Suppressor macrophage (primary cell): ENCODE measurements around the gene CDH13.

ENCODE experiments used
- DNase-seq, 4 experiments: peaks; one replicate each; pipeline ENCODE4 v3.0.0-alpha.2; 2020 to 2022

Gene CDH13

GRCh38 chr16:83374979-83375378 is 748.2 kb downstream of the CDH13 start:
- no peak for DNase-seq

DNA sequence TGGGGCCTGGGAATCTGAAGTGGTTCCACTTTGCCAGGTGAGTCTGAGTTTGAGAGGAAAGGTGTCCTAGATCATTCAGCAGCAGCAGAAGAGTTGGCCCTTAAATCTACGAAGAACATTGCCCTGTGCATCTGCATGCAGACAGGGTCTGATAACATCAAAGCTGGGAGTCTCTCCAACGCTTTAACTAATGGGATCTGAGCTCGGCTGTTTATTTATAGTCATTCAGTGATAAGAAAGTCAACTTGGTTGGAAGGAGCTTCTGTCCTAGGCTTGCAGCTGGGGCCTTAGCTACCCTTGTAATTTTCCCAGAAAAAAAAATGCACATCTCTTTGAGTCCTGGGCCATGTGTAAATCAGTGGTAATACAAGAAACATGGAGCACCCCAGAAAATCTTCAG is 763.0 kb downstream of the CDH13 start:
- no peak for DNase-seq

DNA sequence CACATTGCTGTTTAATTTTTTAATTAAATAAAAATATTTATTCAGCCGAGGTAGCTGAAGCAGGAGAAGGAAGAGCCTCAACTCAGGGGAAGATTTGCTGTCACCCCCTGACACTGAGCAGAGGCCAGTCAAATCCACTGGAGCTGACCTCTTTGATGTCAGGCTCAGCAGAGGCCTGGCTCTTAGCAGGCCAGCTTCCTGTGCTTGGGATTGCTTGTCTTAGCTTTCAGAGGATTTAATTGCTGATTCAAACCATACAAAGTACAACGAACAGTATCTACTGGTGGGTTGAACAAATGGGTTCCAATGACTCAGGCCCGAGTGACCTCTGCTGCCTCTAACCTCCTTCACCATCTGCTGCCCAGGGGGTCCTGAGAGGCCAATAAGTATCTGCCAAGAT is 764.0 kb downstream of the CDH13 start:
- DNase-seq, result no peak

DNA sequence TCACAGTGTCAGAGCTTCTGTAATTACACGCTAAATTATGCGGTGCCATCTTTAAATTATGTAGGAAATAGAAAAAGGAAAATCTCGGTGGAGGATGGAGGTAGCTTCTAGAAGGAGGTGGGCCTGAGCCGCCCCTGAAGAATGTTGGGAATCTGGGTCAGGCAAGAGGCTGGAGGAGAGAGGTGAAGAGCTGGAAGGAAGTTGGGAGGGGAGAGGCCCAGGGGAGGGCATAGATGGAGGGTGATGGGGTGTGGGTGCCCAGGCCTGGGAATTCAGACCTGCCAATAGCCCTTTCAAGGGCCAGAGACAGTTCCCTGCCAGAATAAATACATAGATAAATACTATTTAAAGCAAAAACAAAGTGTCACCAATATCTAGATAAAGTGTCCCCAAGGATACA is 766.0 kb downstream of the CDH13 start:
- DNase-seq, result no peak

GRCh38 chr16:83393196-83393981 is 766.6 kb downstream of the CDH13 start:
- DNase-seq, result no peak

DNA sequence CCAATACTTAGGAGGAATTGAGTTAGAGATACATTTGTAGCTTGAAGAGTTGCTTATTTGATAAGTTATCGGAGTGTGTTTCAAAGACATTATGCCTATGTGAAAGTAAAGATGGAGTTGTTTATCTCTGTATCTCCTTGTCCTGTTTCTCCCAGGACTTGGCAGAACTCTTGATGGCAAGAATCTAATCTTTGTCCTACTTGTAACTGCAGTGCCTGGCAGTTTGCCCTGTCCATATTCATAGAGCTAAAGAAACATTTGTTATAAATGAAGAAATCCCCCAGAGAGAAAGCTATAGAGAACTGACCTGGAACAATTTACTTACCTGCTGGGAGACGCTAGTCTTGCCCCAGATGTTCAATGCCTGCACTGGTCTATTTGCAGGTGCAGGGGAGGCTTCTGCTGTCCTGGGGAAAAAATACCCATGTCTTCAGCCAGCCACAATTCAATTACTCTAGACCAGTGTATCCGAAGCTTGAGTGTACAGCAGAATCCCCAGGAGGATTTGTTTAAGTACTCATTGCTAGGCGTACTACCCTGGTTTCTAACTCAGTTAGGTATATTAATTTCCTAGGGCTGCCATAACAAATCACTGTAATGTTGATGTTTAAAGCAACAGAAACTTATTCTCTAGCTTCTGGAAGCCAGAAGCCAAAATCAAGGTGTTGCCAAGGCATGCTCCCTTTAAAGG is 771.0 kb downstream of the CDH13 start:
- DNase-seq, result no peak

DNA sequence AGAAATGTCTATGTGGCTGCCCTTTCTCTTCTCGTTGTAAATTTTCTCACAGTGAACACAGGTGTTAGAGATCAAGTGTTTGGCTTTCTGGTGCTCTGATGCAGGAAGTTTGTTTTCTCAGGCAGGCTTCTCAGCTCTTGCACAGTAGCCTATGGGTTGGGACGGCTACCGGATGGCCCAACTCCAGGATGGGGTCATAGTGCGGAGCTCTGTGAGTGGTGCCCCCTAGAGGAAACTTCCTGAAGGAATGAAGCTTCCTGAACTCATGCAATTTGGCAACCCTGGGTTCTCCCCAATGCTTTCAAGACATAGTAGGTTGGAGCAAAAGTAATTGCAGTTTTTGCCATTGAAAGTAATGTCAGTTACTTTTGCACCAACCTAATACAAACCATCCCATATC is 773.5 kb downstream of the CDH13 start:
- no peak for DNase-seq

GRCh38 chr16:83402160-83402814 is 775.5 kb downstream of the CDH13 start:
- no peak for DNase-seq

GRCh38 chr16:83402967-83403366 is 776.2 kb downstream of the CDH13 start:
- no peak for DNase-seq

- no peak for DNase-seq
Observed at GRCh38 chr16:83403761-83404160, 777.0 kb downstream of the CDH13 start.

DNA sequence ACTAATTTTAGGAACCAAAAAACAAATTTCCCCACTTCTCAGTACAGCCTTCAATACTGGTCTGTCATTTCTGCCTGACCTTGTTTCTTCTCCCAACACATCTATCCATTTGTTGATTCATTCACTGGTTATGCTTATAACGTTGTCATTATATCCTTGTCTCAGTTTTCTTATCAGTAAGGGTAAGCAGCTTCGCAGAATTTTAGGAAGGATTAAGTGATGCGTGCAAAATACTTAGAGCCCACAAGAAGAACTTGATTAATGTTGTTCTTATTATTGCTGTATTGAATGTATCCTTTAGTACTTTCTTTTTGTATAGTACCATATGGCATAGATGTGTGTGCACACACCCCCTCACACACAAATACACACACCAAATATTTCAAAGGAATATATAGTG is 777.5 kb downstream of the CDH13 start:
- DNase-seq, result no peak

DNA sequence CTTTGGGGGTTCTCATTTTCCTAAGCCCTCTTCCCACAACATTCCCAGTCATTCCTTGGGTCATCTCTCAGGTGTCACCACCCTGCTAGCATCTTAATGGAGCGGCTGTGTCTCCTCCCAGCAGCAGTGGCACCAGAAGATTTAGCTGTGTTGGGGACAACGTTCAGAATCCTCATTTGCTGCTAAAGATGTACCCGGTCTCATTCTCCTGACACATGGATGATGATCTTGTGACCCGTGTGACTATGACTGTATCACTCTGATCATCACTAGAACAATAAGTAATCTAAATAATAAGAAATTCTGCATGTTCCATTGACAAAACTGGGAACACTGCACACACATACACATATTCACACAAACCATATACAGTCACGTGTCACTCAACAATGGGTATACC is 781.2 kb downstream of the CDH13 start:
- DNase-seq, result no peak

- DNase-seq, result no peak
Observed at GRCh38 chr16:83409347-83409746, 782.6 kb downstream of the CDH13 start.

DNA sequence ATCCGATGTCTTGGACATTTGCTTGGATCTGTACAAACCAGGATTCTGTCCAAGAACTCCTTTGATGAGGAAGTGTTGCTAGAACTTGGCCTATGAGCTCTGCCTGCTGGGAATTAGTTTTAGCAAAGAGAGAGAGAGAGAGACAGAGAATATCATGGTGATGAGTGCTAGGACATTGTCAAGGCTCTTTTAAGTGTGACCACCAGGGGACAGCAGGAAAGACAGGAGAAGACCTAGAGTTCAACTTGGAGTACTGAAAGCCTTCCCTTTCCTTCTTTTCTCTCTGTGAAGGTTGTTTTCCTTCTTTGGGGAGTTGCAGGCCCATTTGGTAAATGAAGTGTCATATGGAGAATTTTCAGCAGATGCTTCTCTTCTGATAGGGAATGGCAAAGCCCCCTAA is 791.8 kb downstream of the CDH13 start:
- DNase-seq, result no peak

DNA sequence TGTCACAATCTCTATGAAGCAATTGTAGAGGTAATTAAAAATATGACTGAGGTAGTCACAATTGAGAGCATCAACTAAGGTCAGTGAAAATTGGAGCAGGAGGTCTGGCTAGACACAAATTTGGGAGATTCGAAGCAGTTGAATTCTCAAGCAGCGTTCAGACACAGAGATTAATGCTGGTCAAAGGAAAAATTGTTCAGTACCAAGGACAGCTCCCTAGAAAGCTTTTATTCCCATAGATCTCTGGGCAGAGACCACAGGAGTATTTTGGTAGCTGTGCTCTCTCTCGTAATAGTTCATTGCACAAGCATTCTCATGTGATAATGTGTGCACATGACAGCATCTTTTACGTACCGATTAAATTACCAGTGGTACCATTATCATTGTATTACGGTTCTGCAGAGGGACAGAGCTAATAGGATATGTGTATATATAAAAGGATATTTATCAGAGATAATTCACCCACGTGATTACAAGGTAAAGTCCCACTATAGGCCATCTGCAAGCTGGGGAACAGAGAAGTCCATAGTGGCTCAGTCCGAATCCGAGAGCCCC is 793.5 kb downstream of the CDH13 start:
- peak in 3 of 4 experiments; percentile 19 to 36 (median 21) for DNase-seq

GRCh38 chr16:83433201-83433600 is 806.4 kb downstream of the CDH13 start:
- no peak for DNase-seq

DNA sequence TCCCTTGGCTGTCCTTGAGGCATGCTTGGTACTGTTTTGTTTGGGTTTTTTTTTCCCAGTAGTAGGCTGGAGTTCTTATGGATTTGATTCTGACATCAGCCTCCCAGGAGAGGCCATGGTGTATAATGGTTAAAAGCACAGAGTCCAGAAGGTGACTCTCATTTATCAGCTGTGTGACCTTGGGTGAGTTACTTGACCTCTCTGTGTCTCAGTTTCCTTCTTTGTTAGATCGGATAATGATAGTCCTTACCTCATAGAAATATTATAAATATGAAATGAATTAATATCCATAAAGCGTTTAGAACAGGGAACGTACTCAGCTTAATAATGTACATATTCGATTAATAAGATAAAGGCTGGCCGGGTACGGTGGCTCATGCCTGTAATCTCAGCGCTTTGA is 810.3 kb downstream of the CDH13 start:
- no peak for DNase-seq

DNA sequence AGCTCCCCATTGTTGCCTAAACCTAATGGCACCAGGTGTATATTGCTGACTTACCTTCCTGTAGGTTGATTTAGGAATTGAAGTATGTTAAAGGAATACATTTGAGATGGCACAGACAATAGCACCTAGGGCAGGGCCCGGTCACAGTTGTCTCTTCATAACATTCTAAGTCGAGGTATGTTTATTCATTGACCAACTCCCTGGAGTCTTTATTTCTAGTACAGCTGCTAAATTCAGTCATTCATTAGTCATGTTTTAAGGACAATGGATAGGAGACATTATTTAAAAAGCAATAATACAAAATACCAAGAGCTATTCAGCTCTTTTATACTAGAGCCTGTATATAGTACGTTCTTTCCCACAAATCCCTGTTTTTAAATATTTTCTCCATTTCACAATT is 811.6 kb downstream of the CDH13 start:
- no peak for DNase-seq

- no peak for DNase-seq
Observed at GRCh38 chr16:83439412-83439811, 812.6 kb downstream of the CDH13 start.

GRCh38 chr16:83441517-83441916 is 814.7 kb downstream of the CDH13 start:
- no peak for DNase-seq

DNA sequence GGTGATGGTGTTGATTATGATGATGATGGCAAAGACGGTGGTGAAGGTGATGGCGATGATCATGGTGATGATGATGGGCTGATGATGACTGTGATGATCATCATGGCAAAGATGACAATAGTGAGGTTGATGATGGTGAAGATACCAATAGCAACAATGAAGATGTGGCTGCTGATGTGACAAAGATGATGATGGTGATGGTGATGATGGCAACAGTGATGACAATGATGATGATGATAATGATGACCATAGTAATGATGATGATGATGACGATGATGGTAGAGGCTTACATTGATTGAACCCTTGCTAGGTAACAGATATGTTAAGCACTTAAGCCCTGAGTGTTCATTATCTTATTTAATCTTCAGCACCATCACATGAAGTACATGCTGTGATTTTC is 817.2 kb downstream of the CDH13 start:
- DNase-seq, result no peak

DNA sequence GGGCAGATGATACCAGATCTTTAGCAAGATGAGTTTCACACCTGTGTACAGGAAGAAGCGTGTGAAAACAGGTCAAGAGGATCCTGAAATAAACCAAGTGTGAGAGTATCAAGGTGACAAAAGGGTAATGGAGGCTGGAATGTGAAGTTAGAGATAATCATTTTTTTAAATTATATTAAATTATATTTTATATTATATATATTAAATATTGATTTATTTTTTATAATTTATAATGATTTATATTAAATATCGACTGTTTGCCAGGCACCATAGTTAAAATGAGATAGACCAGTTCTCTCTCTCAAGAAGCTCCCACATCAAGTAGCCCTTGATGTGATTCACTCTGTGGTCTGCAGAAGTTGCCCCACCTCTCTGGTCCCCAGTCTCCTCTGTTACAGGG is 820.8 kb downstream of the CDH13 start:
- DNase-seq, result no peak

DNA sequence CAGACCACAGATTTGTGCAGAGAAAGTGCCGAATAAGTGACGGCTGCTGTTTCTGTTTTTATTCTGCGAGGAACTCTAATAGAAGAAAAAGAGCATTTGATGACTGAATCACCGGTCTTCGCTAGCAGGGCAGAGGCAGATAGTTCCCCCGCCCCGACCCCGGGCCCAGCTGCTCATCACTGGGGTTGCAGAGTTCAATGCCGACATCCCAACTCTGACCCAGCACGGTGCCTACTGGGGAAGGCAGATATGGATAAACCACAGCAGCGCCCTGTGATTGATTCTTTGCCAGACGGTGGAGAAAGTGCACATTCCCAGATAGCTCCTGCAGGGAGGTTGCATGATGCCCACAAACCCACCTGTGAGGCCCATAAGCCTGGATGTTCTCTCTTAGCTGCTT is 823.1 kb downstream of the CDH13 start:
- no peak for DNase-seq

- DNase-seq, result no peak
Observed at GRCh38 chr16:83453977-83454376, 827.2 kb downstream of the CDH13 start.
